Measurements from ENCODE around the gene KDM6B.
A peak's percentile ranks its signal among the peaks of the same experiment; 100 is the strongest.
"Not testable (repeated sequence)": the region's sequence is repeated elsewhere in the genome, so short reads cannot be mapped to it uniquely, and the experiment has no call there.

Gene KDM6B

GRCh38 chr17:7833795-7834541 lies at the start of gene KDM6B:
TSS of gene KDM6B (plus strand) at chr17:7834217. CDS start at chr17:7845555, 11,338 bp downstream.
- DNase-seq, result peak; percentile 81

DNA sequence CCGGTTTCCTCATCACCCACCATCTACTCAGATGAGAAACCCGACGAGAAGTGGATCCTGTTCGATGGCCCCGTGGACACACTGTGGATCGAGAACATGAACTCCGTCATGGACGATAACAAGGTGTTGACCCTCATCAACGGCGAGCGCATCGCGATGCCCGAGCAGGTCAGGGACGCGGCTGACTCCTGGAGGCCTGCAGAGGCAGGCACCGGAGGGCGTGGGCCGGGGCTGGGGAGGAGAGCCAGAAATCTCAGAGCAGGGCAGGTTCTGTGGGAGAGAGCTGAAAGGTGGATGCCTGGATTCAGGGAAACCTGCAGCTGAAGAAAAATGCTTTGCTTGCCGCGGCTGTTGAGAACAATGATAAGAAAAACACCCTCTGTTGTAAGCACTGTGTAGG lies 47.2 kb upstream of the KDM6B start:
- no peak for DNase-seq

- DNase-seq, result no peak
Measured at GRCh38 chr17:7789131-7789530, 44.9 kb upstream of the KDM6B start.

DNA sequence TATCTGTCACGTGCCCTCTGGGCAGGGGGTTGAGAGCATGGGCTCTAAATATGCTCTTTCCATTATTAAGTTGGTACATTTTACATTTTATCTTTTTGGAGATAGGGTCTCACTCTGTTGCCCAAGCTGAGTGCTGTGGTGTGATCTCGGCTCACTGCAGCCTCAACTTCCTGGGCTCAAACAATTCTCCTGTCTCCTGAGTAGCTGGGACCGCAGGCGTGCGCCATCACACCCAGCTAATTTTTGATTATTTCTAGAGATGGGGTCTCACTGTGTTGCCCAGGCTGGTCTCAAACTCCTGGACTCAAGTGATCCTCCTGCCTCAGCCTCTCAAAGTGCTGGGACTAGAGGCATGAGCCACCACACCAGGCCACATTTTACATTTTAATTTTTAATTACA lies 43.9 kb upstream of the KDM6B start:
- DNase-seq, result no peak

- DNase-seq, result no peak
Measured at GRCh38 chr17:7792611-7793010, 41.4 kb upstream of the KDM6B start.

GRCh38 chr17:7794075-7794663 lies 39.8 kb upstream of the KDM6B start:
- no peak for DNase-seq

DNA sequence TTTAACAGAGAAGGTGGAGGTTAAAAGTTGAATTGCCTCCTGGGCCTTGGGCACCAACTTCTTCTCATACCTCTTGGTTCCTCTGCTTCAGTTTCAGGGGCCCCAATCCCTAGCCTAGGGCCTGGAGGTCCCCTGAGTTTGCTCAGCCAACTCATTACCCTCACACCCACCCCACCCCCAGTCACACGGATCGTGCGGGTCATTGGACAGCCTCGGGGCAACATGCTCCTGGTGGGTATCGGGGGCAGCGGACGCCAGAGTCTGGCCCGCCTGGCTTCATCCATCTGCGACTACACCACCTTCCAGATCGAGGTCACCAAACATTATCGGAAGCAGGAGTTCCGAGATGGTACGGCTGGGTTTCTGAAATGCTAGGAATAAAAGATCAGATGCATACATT lies 36.0 kb upstream of the KDM6B start:
- no peak for DNase-seq

GRCh38 chr17:7798839-7799238 lies 35.2 kb upstream of the KDM6B start:
- DNase-seq, result no peak

DNA sequence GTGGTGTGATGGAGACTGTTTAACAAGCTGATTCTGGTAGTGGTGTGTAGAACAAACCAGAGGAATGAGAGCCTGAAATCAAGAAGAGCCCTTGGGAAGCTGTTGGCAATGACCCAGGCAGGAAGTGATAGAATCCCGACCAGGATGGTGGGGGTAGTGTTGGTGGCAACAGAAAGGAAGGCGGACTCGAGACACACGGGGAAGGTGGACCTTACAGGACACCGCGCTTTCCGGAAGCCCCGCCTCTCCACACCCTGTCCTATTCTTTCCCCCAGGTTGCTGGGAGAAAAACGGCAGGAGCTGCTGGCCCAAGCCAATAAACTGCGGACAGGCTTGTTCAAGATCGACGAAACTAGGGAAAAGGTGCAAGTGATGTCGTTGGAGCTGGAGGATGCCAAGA lies 30.0 kb upstream of the KDM6B start:
- DNase-seq, result no peak

DNA sequence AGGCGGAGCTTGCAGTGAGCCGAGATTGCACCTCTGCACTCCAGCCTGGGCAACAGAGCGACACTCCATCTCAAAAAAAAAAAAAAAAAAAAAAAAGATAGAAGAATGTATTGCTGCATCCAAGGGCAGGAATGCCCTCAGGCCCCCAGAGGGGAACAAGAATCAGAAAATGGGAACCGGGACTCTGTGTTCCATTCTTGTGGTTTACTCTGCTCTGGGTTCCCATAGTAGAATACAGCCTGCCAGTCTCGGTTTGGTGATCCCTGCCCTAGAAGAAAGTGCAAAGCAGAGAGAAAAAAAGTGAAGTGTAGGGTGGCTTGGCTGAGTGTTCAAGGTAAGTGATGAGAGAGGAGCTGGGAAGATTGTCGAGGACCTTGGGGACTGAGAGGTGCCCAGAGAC lies 27.4 kb upstream of the KDM6B start:
- DNase-seq, result no peak

- DNase-seq, result no peak
Measured at GRCh38 chr17:7807206-7807605, 26.8 kb upstream of the KDM6B start.

- no peak for DNase-seq
Measured at GRCh38 chr17:7809086-7809790, 24.8 kb upstream of the KDM6B start.

DNA sequence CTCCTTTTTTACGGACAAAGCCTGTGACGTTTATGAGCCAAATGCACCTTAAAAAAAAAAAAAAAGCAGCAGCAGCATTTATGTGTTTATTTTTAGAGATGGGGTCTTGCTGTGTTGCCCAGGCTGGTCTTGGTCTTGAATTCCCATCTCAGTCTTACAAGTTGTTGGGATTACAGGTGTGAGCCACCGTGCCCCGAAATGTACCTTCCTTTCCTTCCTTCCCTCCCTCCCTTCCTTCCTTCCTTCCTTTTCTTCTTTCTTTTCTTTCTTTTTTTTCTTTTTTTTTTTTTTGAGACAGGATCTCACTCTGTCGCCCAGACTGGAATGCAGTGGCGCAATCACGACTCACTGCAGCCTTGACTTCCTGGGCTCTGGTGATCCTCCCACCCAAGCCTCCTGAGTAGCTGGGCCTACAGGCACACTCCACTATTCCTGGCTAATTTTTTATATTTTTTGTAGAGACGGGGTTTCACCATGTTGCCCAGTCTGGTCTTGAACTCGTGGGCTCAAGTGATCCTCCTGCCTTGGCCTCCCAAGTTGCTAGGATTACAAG lies 24.1 kb upstream of the KDM6B start:
- not testable (repeated sequence) for DNase-seq

DNA sequence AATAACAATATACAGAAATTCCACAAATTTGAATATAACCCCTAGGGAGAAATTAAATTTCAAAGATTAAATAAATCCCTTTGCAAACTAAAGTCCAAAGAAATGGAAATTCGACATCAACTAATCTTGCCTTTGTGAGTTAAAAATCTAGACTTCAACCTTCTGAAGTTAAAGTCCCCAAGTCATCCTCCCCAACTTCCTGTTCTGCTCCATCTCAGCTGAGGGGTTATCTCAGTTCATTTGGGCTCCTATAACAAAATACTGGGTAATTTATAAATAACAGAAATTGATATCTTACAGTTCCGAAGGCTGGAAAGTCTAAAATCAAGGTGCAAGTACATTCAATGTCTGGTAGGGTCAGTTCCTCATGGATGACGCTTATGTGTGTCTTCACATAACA lies 22.8 kb upstream of the KDM6B start:
- DNase-seq, result no peak

DNA sequence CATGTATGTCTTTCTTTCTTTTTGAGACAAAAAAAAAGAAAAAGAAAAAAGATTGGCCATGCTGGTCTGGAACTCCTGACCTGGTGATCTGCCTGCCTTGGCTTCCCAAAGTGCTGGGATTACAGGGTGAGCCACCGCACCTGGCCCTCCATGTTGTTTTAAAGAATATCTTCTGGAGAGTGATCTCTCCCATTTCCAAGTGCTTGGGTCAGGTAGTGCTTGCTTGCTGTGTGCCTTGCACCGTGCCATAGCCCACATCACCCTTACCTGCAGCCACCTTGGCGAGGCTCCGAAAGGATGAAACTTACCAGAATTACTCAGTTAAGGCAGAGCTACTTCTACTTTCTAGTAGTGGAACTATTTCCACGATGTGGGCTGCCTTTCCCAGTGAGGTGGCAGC lies 19.0 kb upstream of the KDM6B start:
- no peak for DNase-seq

DNA sequence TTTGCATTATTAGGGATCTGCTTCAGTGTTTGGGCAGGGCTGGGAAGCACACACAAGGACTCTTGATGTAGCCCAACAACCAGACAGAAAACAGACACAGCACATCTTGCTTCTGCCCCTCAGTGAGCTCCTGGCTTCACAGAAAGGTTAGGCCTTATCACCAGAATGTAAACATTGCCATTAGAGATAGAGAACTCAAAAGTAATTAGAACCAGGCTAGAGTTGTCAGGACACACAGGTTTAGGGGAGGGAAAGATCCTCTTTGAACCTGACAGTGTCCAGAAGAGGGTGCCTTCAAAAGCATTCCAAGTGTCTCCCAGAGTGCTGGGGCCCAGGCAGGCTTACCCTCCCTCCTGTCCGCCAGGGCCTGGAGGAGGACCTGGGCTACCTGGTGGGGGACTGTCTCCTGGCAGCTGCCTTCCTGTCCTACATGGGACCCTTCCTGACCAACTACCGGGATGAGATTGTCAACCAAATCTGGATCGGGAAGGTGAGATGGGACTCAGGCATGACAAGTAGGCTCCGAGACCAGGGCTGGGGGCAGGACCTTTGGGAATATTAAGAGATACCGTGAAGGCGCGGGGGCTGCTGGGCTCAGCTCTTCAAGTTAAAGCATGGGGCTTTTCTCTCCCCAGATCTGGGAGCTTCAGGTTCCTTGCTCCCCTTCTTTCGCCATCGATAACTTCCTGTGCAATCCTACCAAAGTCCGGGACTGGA lies 16.9 kb upstream of the KDM6B start:
- no peak for DNase-seq

- DNase-seq, result no peak
Measured at GRCh38 chr17:7817643-7817964, 16.4 kb upstream of the KDM6B start.

GRCh38 chr17:7818026-7818425 lies 16.0 kb upstream of the KDM6B start:
- DNase-seq, result no peak

DNA sequence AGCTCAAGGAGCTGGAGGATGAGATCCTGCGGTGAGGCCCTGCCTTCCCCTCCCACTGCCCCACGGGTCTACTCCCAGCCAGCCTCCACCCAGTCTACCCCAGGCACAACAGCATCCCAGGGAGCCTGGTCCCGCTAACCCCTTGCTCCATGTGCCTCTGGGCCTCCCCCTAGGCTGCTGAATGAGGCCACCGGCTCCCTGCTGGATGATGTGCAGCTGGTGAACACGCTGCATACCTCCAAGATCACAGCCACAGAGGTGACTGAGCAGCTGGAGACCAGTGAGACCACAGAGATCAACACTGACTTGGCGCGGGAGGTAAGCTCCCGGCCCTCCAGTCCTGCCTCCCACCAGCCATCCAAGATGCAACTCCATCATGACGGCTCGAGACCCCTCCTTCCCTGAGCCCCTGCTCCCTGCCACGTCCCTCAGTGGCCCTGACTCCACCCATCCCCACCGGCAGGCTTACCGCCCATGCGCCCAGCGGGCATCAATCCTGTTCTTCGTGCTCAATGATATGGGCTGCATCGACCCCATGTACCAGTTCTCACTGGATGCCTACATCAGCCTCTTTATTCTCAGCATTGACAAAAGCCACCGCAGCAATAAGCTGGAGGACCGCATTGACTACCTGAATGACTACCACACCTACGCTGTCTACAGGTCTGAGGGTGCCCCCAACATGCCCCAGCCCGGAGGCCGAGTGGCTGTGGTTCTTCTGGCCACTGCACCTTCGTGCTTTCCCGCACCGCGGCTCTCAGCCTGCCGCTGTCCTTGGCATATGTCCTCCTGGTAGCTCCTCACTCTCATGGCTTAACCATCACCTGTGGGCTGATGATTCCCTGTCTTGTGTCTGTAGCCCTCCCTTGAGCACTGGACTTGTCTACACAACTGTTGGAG lies 15.0 kb upstream of the KDM6B start:
- no peak for DNase-seq

DNA sequence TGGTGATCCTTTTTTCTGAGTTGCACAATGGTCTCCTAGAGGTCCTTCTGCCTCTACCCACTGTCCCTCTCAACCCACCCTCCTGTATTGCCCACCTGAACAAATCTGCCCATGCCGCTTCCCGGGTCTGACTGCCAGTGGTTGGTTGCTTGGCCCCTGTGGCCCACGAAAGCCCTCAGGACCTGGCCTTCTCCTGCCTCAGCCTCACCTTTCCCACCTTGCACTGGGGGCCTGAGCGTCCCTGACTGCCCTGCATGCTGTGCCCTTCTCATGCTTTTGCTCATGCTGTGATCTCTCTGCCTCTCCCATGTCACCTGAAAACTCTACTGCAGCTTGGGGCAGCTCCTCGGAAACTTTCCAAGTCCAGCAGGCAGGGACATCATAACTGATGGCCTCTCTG lies 13.8 kb upstream of the KDM6B start:
- DNase-seq, result no peak

- DNase-seq, result no peak
Measured at GRCh38 chr17:7822126-7822525, 11.9 kb upstream of the KDM6B start.

- DNase-seq, result no peak
Measured at GRCh38 chr17:7823581-7824001, 10.4 kb upstream of the KDM6B start.

All from NCI-H2081 (cell line).